IPS-18a (cell line): ENCODE measurements around the gene COLQ.
"Not testable (repeated sequence)": the region's sequence is repeated elsewhere in the genome, so short reads cannot be mapped to it uniquely, and the experiment has no call there.

Source experiments
- H3K27ac ChIP-seq: one replicate; pipeline ENCODE4 v1.5.1; 2013; ENCODE audit warnings: low read length
- H3K27me3 ChIP-seq: one replicate; pipeline ENCODE4 v1.6.1; 2013; ENCODE audit warnings: mild to moderate bottlenecking, low read length; ENCODE audit not compliant: control insufficient read depth, insufficient read depth
- H3K36me3 ChIP-seq: one replicate; pipeline ENCODE4 v1.6.1; 2013; ENCODE audit warnings: low read depth, low read length; ENCODE audit not compliant: control insufficient read depth
- H3K4me1 ChIP-seq: one replicate; pipeline ENCODE4 v1.6.1; 2013; ENCODE audit warnings: low read depth, low read length; ENCODE audit not compliant: control insufficient read depth
- H3K4me3 ChIP-seq: one replicate; pipeline ENCODE4 v1.5.1; 2013; ENCODE audit warnings: low read length
- H3K9ac ChIP-seq: one replicate; pipeline ENCODE4 v1.6.1; 2013; ENCODE audit warnings: mild to moderate bottlenecking, low read length, moderate library complexity
- H3K9me3 ChIP-seq: one replicate; pipeline ENCODE4 v1.6.1; 2013; ENCODE audit warnings: low read depth, low read length; ENCODE audit not compliant: control insufficient read depth

COLQ gene

GRCh38 chr3:15467227-15468181 is 54.0 kb downstream of the COLQ start:
- H3K27me3 ChIP-seq = no peaks in the 10 kb centered on the region
- H3K4me3 ChIP-seq = no peak overlapping the region
- no peaks in the 10 kb centered on the region for H3K4me1 ChIP-seq
- no peak overlapping the region for H3K9ac ChIP-seq
- no peaks in the 10 kb centered on the region for H3K36me3 ChIP-seq
- no peak overlapping the region for H3K27ac ChIP-seq
- no peaks in the 10 kb centered on the region for H3K9me3 ChIP-seq

- H3K36me3 ChIP-seq = no peaks in the 10 kb centered on the region
- H3K9ac ChIP-seq = no peak overlapping the region
Observed at GRCh38 chr3:15465876-15466585, 55.5 kb downstream of the COLQ start.

GRCh38 chr3:15462451-15462850 is 59.1 kb downstream of the COLQ start:
- Histone ChIP-seq H3K36me3 (no peaks in the 10 kb centered on the region), H3K9me3 (no peaks in the 10 kb centered on the region), H3K4me3 (no peak overlapping the region), H3K27me3 (no peaks in the 10 kb centered on the region), H3K9ac (no peak overlapping the region), H3K27ac (no peak overlapping the region), H3K4me1 (no peaks in the 10 kb centered on the region)

More at GRCh38 chr3:15465876-15466585, 55.5 kb downstream of the COLQ start:
- Histone ChIP-seq H3K9me3 (no peaks in the 10 kb centered on the region), H3K27me3 (no peaks in the 10 kb centered on the region), H3K4me1 (no peaks in the 10 kb centered on the region), H3K27ac (no peak overlapping the region), H3K4me3 (no peak overlapping the region)

- H3K4me1 ChIP-seq = no peaks in the 10 kb centered on the region
- no peak overlapping the region for H3K4me3 ChIP-seq
- no peak overlapping the region for H3K27ac ChIP-seq
- H3K36me3 ChIP-seq = no peaks in the 10 kb centered on the region
- H3K27me3 ChIP-seq = no peaks in the 10 kb centered on the region
- H3K9ac ChIP-seq = no peak overlapping the region
- H3K9me3 ChIP-seq = no peaks in the 10 kb centered on the region
Observed at GRCh38 chr3:15460891-15461531, 60.5 kb downstream of the COLQ start.

- Histone ChIP-seq H3K9ac (no peak overlapping the region), H3K27me3 (no peaks in the 10 kb centered on the region), H3K36me3 (no peaks in the 10 kb centered on the region), H3K4me3 (no peak overlapping the region), H3K9me3 (no peaks in the 10 kb centered on the region), H3K4me1 (no peaks in the 10 kb centered on the region), H3K27ac (no peak overlapping the region)
Observed at GRCh38 chr3:15458212-15458780, 63.2 kb downstream of the COLQ start.

- not testable (repeated sequence) for H3K27ac ChIP-seq, H3K9me3 ChIP-seq, H3K9ac ChIP-seq, H3K36me3 ChIP-seq, H3K4me3 ChIP-seq, H3K27me3 ChIP-seq, H3K4me1 ChIP-seq
Observed at GRCh38 chr3:15456915-15457314, 64.6 kb downstream of the COLQ start.

GRCh38 chr3:15456321-15456720 is 65.2 kb downstream of the COLQ start:
- Histone ChIP-seq H3K27me3 (no peaks in the 10 kb centered on the region), H3K9ac (no peak overlapping the region), H3K4me3 (no peak overlapping the region), H3K4me1 (no peaks in the 10 kb centered on the region), H3K9me3 (no peaks in the 10 kb centered on the region), H3K27ac (no peak overlapping the region), H3K36me3 (no peaks in the 10 kb centered on the region)

- H3K9ac ChIP-seq = no peak overlapping the region
- H3K27ac ChIP-seq = no peak overlapping the region
- H3K36me3 ChIP-seq = no peaks in the 10 kb centered on the region
- H3K4me1 ChIP-seq = no peaks in the 10 kb centered on the region
- H3K9me3 ChIP-seq = no peaks in the 10 kb centered on the region
- H3K27me3 ChIP-seq = no peaks in the 10 kb centered on the region
- no peak overlapping the region for H3K4me3 ChIP-seq
Observed at GRCh38 chr3:15455756-15456155, 65.8 kb downstream of the COLQ start.

GRCh38 chr3:15454965-15455364 is 66.5 kb downstream of the COLQ start:
- Histone ChIP-seq H3K36me3 (no peaks in the 10 kb centered on the region), H3K4me1 (no peaks in the 10 kb centered on the region), H3K27me3 (no peaks in the 10 kb centered on the region), H3K27ac (no peak overlapping the region), H3K4me3 (no peak overlapping the region), H3K9ac (no peak overlapping the region), H3K9me3 (no peaks in the 10 kb centered on the region)

GRCh38 chr3:15453991-15454625 is 67.4 kb downstream of the COLQ start:
- no peak overlapping the region for H3K9ac ChIP-seq
- H3K4me1 ChIP-seq = no peaks in the 10 kb centered on the region
- H3K4me3 ChIP-seq = no peak overlapping the region
- H3K27ac ChIP-seq = no peak overlapping the region
- no peaks in the 10 kb centered on the region for H3K36me3 ChIP-seq
- H3K9me3 ChIP-seq = no peaks in the 10 kb centered on the region
- H3K27me3 ChIP-seq = no peaks in the 10 kb centered on the region

- H3K36me3 ChIP-seq = no peaks in the 10 kb centered on the region
- no peaks in the 10 kb centered on the region for H3K4me1 ChIP-seq
- H3K9ac ChIP-seq = no peak overlapping the region
- H3K9me3 ChIP-seq = no peaks in the 10 kb centered on the region
- H3K4me3 ChIP-seq = no peak overlapping the region
- no peak overlapping the region for H3K27ac ChIP-seq
- no peaks in the 10 kb centered on the region for H3K27me3 ChIP-seq
Observed at GRCh38 chr3:15453501-15453900, 68.0 kb downstream of the COLQ start.
